CD14-positive monocyte (primary cell): ENCODE measurements around the gene MRGPRD. TPM values are rescaled to one million over a fixed set of nuclear protein-coding genes. Genes with fewer than 3 reads are reported as not detected.

Experiments used
- DNase-seq, 3 donors: peaks; one replicate each; pipeline ENCODE4 v3.0.0-alpha.2; 2011 to 2022
- H2AFZ ChIP-seq: 2 replicates; pipeline ENCODE4 v1.6.0; 2012; ENCODE audit warnings: mild to moderate bottlenecking, low read depth, low read length, inconsistent platforms; ENCODE audit not compliant: insufficient read depth, poor library complexity, severe bottlenecking
- H3K27ac ChIP-seq, 2 donors: 1 replicate in 1 of 2; 2 replicates in 1 of 2; pipeline ENCODE4 v1.5.1; 2012 to 2013; ENCODE audit warnings: low read length in 2 of 2, control low read depth in 1 of 2, inconsistent platforms in 1 of 2, low read depth in 1 of 2, mild to moderate bottlenecking in 1 of 2
- H3K27me3 ChIP-seq, 2 donors: one replicate each; pipeline versions ENCODE4 v1.6.0 to v1.6.1; 2011 to 2013; ENCODE audit warnings: low read length in 2 of 2; ENCODE audit not compliant: control insufficient read depth in 2 of 2, insufficient read depth in 2 of 2
- H3K36me3 ChIP-seq, 2 donors: replicated peaks in 1 of 2; 1 replicate in 1 of 2; 2 replicates in 1 of 2; pipeline versions ENCODE4 v1.5.1 to v1.6.1; 2012 to 2013; ENCODE audit warnings: low read length in 2 of 2, control low read depth in 1 of 2, inconsistent platforms in 1 of 2, mild to moderate bottlenecking in 1 of 2; ENCODE audit not compliant: insufficient read depth in 2 of 2, control insufficient read depth in 1 of 2
- H3K4me1 ChIP-seq, 2 donors: 1 replicate in 1 of 2; 2 replicates in 1 of 2; pipeline versions ENCODE4 v1.5.1 to v1.6.1; 2012 to 2013; ENCODE audit warnings: low read length in 2 of 2, control low read depth in 1 of 2, inconsistent platforms in 1 of 2, mild to moderate bottlenecking in 1 of 2, moderate library complexity in 1 of 2; ENCODE audit not compliant: insufficient read depth in 2 of 2, control insufficient read depth in 1 of 2
- H3K4me2 ChIP-seq: replicated peaks from 2 replicates; pipeline ENCODE3; 2012; ENCODE audit warnings: low read length, moderate library complexity, mild to moderate bottlenecking; ENCODE audit not compliant: poor library complexity, severe bottlenecking; ENCODE audit errors: extremely low read depth
- H3K4me3 ChIP-seq, 3 experiments: fragments of 200-600 bp in 1 of 3; sonication (generic) in 1 of 3; replicated peaks in 1 of 3; 1 replicate in 2 of 3; 2 replicates in 1 of 3; pipeline ENCODE4 v1.5.1; 2011 to 2013; ENCODE audit warnings: low read length in 3 of 3, mild to moderate bottlenecking in 3 of 3, control low read depth in 2 of 3, low read depth in 2 of 3, inconsistent platforms in 1 of 3, moderate library complexity in 1 of 3
- H3K79me2 ChIP-seq: 2 replicates; pipeline ENCODE4 v1.6.0; 2012; ENCODE audit warnings: mild to moderate bottlenecking, control low read depth, inconsistent platforms, low read length, moderate library complexity; ENCODE audit not compliant: insufficient read depth
- H3K9ac ChIP-seq: 2 replicates; pipeline ENCODE4 v1.6.0; 2017; ENCODE audit warnings: low read length, mild to moderate bottlenecking; ENCODE audit not compliant: insufficient read depth, poor library complexity, severe bottlenecking
- H3K9me3 ChIP-seq, 2 donors: replicated peaks in 1 of 2; 1 replicate in 1 of 2; 2 replicates in 1 of 2; pipeline versions ENCODE4 v1.5.1 to v1.6.1; 2012 to 2013; ENCODE audit warnings: low read length in 2 of 2, control low read depth in 1 of 2; ENCODE audit not compliant: control insufficient read depth in 1 of 2, insufficient read depth in 1 of 2
- H4K20me1 ChIP-seq: 2 replicates; pipeline ENCODE4 v1.6.0; 2012; ENCODE audit warnings: mild to moderate bottlenecking, low read length, control low read depth, moderate library complexity; ENCODE audit not compliant: insufficient read depth
- H3K27ac Mint-ChIP-seq, 7 donors: one replicate each; pipeline ENCODE4 v1.8.0; 2020; ENCODE audit warnings: mild to moderate bottlenecking in 7 of 7, mixed read lengths in 7 of 7, moderate library complexity in 6 of 7, inconsistent platforms in 2 of 7
- H3K27me3 Mint-ChIP-seq, 3 donors: one replicate each; pipeline ENCODE4 v1.8.0; 2021 to 2022; ENCODE audit warnings: low read depth in 3 of 3, mild to moderate bottlenecking in 3 of 3, mixed read lengths in 3 of 3, moderate library complexity in 3 of 3, inconsistent platforms in 1 of 3
- H3K36me3 Mint-ChIP-seq, 2 donors: one replicate each; pipeline ENCODE4 v1.8.0; 2020; ENCODE audit warnings: mixed read lengths in 2 of 2, inconsistent platforms in 1 of 2, mild to moderate bottlenecking in 1 of 2
- H3K4me1 Mint-ChIP-seq: one replicate; pipeline ENCODE4 v1.8.0; 2020; ENCODE audit warnings: mild to moderate bottlenecking, mixed read lengths
- H3K4me3 Mint-ChIP-seq, 2 donors: one replicate each; pipeline ENCODE4 v1.8.0; 2020; ENCODE audit warnings: mild to moderate bottlenecking in 2 of 2, mixed read lengths in 2 of 2, moderate library complexity in 1 of 2
- H3K9me3 Mint-ChIP-seq, 7 donors: one replicate each; pipeline ENCODE4 v1.8.0; 2020 to 2022; ENCODE audit warnings: mixed read lengths in 7 of 7, mild to moderate bottlenecking in 6 of 7, moderate library complexity in 6 of 7, inconsistent platforms in 2 of 7
- CTCF ChIP-seq: fragments of 200-600 bp; IDR thresholded peaks from one replicate; pipeline ENCODE4 v1.8.0; 2022; ENCODE audit warnings: antibody characterized with exemption, mild to moderate bottlenecking
- WGBS: methylation state at CpG from one replicate; pipeline ENCODE4 v1.1.5; 2013; ENCODE audit warnings: missing lambda C conversion rate; ENCODE audit not compliant: insufficient coverage; 5-methylcytosine and 5-hydroxymethylcytosine counted together
- intact Hi-C, 2 donors: fragments of 100-400 bp; cut with micrococcal nuclease; formaldehyde crosslinking; loops; one replicate each; pipeline versions ENCODE4 v1.15.0 to v1.15.1; 2023
- polyA plus RNA-seq, 3 donors: library from polyadenylated mRNA; depleted of rRNA in 1 of 3; unstranded in 2 of 3; stranded (reverse) in 1 of 3; fragments of 300-500 nt in 2 of 3; fragments of >200 nt in 1 of 3; fragmentation: Illumina TruSeq in 2 of 3; gene quantifications; 1 replicate in 2 of 3; 2 replicates in 1 of 3; pipeline ENCODE4 v1.2.3, GENCODE V29; 2012 to 2021

Gene MRGPRD
- polyA plus RNA-seq, 3 donors, result not detected

- peaks cover 18 to 19% of the 10 kb centered on the region in 2 donors for H3K4me1 ChIP-seq
- H3K27ac ChIP-seq, result peak overlapping the region; percentile 7 to 68
- H3K27me3 Mint-ChIP-seq, result peaks cover 2 to 6% (median 3%) of the 10 kb centered on the region in 3 donors
- H3K27ac Mint-ChIP-seq, result peak overlapping the region in 6 of 7 donors; percentile 38 to 86 (median 76)
- H3K4me2 ChIP-seq, result peak overlapping the region; percentile 62
- peak overlapping the region; percentile 68 for H2AFZ ChIP-seq
- H3K9me3 ChIP-seq, result no peaks in the 10 kb centered on the region
- no peak for TF ChIP-seq CTCF
- peak overlapping the region; percentile 16 for H3K9ac ChIP-seq
- 8% methylated on average over 2 of the region's 5 CpGs for WGBS
- H3K27me3 ChIP-seq, result no peaks in the 10 kb centered on the region
- no peaks in the 10 kb centered on the region for H3K36me3 ChIP-seq
- H3K4me1 Mint-ChIP-seq, result peaks cover 12% of the 10 kb centered on the region
- no peak for DNase-seq
- H3K36me3 Mint-ChIP-seq, result peaks cover 0 to 3% of the 10 kb centered on the region in 2 donors
- intact Hi-C loops, result no loop called here
- H3K4me3 Mint-ChIP-seq, result peak overlapping the region; percentile 66 to 85
- H3K79me2 ChIP-seq, result no peaks in the 10 kb centered on the region
- H3K9me3 Mint-ChIP-seq, result peaks cover 0 to 7% (median 0%) of the 10 kb centered on the region in 7 donors
- peak overlapping the region in 2 of 3 experiments; percentile 10 to 61 for H3K4me3 ChIP-seq
- H4K20me1 ChIP-seq, result no peaks in the 10 kb centered on the region
These were observed 25.2 kb downstream of the MRGPRD start for GRCh38 chr11:68955607-68955958.

DNA sequence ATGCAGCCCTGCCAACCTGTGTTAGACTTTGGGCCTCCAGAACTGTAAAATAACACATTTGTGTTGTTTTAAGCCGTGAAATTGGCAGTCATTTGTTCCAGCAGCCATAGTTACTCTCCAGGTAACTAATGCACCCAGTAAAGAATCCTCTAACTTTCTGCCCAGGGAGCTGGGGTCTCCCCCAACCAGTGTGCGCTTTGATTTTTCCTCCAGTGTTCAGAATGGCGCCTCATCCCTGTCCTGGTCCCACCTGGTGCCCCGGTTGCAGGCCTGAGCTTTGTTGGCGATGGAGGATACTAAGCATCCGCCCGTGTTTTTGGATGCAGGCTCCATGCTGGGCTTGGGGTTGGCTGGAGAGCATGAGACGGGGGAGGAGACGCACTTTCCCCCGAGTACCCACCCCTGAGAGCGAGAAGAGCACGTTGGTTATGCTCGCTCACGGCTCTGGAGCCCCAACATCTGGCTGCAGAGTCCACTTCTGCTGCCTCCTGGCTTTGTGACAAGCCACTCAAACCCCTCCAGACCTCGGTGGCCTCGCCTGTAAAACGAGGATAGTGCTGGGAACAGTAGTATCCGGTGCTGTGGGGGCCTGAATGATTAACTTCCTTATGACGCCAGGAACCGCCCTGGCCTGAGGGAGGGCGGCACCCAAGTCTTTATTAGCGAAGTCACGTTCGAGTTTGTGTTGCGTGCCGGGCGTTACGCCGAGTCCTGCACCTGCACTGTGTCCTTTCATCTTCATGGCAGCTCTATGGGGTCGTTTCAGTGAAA, 25.8 kb downstream of the MRGPRD start:
- DNase-seq, result peak; percentile 81 to 84 (median 82)
- Mint-ChIP-seq H3K27ac (peak overlapping the region in 6 of 7 donors; percentile 38 to 86 (median 76)), H3K36me3 (peaks cover 0 to 3% of the 10 kb centered on the region in 2 donors), H3K9me3 (peaks cover 0 to 7% (median 0%) of the 10 kb centered on the region in 7 donors), H3K4me3 (peak overlapping the region; percentile 66 to 85), H3K27me3 (peaks cover 0 to 6% (median 3%) of the 10 kb centered on the region in 3 donors), H3K4me1 (peaks cover 12% of the 10 kb centered on the region)
- WGBS, result 25% methylated on average over 22 of the region's 30 CpGs
- no peaks in the 10 kb centered on the region for H4K20me1 ChIP-seq
- peaks cover 18 to 19% of the 10 kb centered on the region in 2 donors for H3K4me1 ChIP-seq
- peak overlapping the region in 2 of 3 experiments; percentile 10 to 61 for H3K4me3 ChIP-seq
- no peaks in the 10 kb centered on the region for H3K9me3 ChIP-seq
- peak overlapping the region; percentile 16 for H3K9ac ChIP-seq
- no peaks in the 10 kb centered on the region for H3K27me3 ChIP-seq
- peak overlapping the region; percentile 62 for H3K4me2 ChIP-seq
- H2AFZ ChIP-seq, result peak overlapping the region; percentile 68
- no peaks in the 10 kb centered on the region for H3K79me2 ChIP-seq
- intact Hi-C loops, result no loop called here
- no peaks in the 10 kb centered on the region for H3K36me3 ChIP-seq
- H3K27ac ChIP-seq, result peak overlapping the region; percentile 7 to 68
- no peak for TF ChIP-seq CTCF
